OCI-LY3 (cell line): ENCODE measurements around the gene POLD4.
A peak's percentile ranks its signal among the peaks of the same experiment; 100 is the strongest.

Experiments
- H2AFZ ChIP-seq: fragments of 200-600, 300-600 bp; shearing (Covaris generic); 2 replicates; pipeline ENCODE4 v1.6.0; 2014; ENCODE audit warnings: antibody characterized with exemption, low read depth, low read length
- H3K27ac ChIP-seq: fragments of 200-600, 300-600 bp; sonication (generic); 2 replicates; pipeline ENCODE4 v1.5.1; 2014; ENCODE audit warnings: mild to moderate bottlenecking, low read length, moderate library complexity, mixed read lengths
- H3K27me3 ChIP-seq: fragments of 200-600, 300-600 bp; sonication (generic); 2 replicates; pipeline ENCODE4 v1.6.1; 2014; ENCODE audit warnings: low read depth, low read length, mixed read lengths
- H3K36me3 ChIP-seq: fragments of 200-600, 300-600 bp; sonication (generic); replicated peaks from 2 replicates; pipeline ENCODE3; 2014; ENCODE audit warnings: low read depth, low read length, mixed read lengths
- H3K4me1 ChIP-seq: fragments of 300-600, 200-600 bp; sonication (generic); 2 replicates; pipeline ENCODE4 v1.6.1; 2014; ENCODE audit warnings: low read length, mixed read lengths
- H3K4me2 ChIP-seq: fragments of 200-600, 300-600 bp; sonication (generic); 2 replicates; pipeline ENCODE4 v1.6.1; 2014; ENCODE audit warnings: low read length, mixed read lengths
- H3K4me3 ChIP-seq: fragments of 300-600, 200-600 bp; sonication (generic); 2 replicates; pipeline ENCODE4 v1.5.1; 2014; ENCODE audit warnings: antibody characterized with exemption, mild to moderate bottlenecking, low read length, moderate library complexity
- H3K79me2 ChIP-seq: fragments of 300-600, 200-600 bp; shearing (Covaris generic); 2 replicates; pipeline ENCODE4 v1.6.1; 2014; ENCODE audit warnings: mild to moderate bottlenecking, low read length, mixed read lengths
- H3K9ac ChIP-seq: fragments of 300-600, 200-600 bp; shearing (Covaris generic); 2 replicates; pipeline ENCODE4 v1.6.0; 2014; ENCODE audit warnings: mild to moderate bottlenecking, low read length, moderate library complexity
- H3K9me3 ChIP-seq: fragments of 200-600, 300-600 bp; shearing (Covaris generic); 2 replicates; pipeline ENCODE4 v1.6.1; 2014; ENCODE audit warnings: low read length, mixed read lengths; ENCODE audit not compliant: insufficient read depth
- H4K20me1 ChIP-seq: fragments of 200-600, 300-600 bp; sonication (generic); 2 replicates; pipeline ENCODE4 v1.6.1; 2016; ENCODE audit warnings: low read length, mixed read lengths; ENCODE audit not compliant: insufficient read depth
- CTCF ChIP-seq: fragments of 200-600, 300-600 bp; sonication (generic); IDR thresholded peaks from 2 replicates; pipeline ENCODE4 v1.5.1; 2014; ENCODE audit warnings: antibody characterized with exemption, low read length, low read depth
- EZH2phosphoT487 ChIP-seq: fragments of 200-600 bp; shearing (Covaris generic); IDR thresholded peaks from 2 replicates; pipeline ENCODE4 v1.6.1; 2018; ENCODE audit warnings: antibody characterized with exemption, mixed run types, low read depth

Gene POLD4

GRCh38 chr11:67400942-67401494 is 47.7 kb upstream of the POLD4 start:
- no peak overlapping the region for H2AFZ ChIP-seq
- H3K9me3 ChIP-seq = no peaks in the 10 kb centered on the region
- peak overlapping the region; percentile 93 for H3K4me2 ChIP-seq
- peak overlapping the region; percentile 67 for H3K27ac ChIP-seq
- peaks cover 11% of the 10 kb centered on the region; the same call in 1 of the 2 replicates for H4K20me1 ChIP-seq
- peak overlapping the region; percentile 97 for H3K9ac ChIP-seq
- H3K4me1 ChIP-seq = peaks cover 39% of the 10 kb centered on the region
- peaks cover 21% of the 10 kb centered on the region for H3K79me2 ChIP-seq
- TF ChIP-seq EZH2phosphoT487 = no peak
- TF ChIP-seq CTCF = no peak
- peak overlapping the region; percentile 94 for H3K4me3 ChIP-seq
- no peaks in the 10 kb centered on the region for H3K27me3 ChIP-seq
- H3K36me3 ChIP-seq = peaks cover 39% of the 10 kb centered on the region

DNA sequence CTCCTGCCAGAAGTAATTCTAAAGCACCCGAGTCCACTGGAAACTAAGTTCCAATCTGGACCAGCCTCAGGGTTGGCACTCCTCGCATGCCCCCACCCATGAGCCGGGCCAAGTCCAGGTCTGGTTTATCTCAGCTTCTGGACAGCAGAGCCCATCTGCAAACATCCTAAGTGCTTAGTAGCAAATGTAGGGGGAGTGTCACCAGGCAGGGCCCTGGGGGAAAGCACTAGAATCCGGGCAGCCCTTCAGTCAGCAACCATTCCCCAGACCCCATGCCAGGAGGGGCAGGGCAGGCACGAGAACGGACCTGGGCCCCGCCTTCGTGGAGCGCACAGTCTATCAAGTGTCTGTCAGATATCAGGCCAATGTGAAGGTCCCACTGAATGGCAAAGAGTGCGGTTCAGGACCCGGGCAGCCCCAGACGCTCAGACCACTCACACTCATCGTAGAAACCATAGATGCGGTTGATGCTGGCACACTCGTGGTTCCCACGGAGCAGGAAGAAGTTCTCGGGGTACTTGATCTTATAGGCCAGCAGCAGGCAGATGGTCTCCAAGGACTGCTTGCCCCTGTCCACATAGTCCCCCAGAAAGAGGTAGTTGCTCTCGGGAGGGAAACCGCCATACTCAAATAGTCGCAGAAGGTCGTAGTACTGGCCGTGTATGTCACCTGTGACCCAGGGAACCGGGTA is 47.0 kb upstream of the POLD4 start:
- peaks cover 42% of the 10 kb centered on the region for H3K36me3 ChIP-seq
- peaks cover 39% of the 10 kb centered on the region for H3K4me1 ChIP-seq
- H3K27ac ChIP-seq = peak overlapping the region; percentile 67
- TF ChIP-seq CTCF (no peak), EZH2phosphoT487 (no peak)
- peaks cover 21% of the 10 kb centered on the region for H3K79me2 ChIP-seq
- peak overlapping the region; percentile 93 for H3K4me2 ChIP-seq
- no peak overlapping the region for H2AFZ ChIP-seq
- H3K27me3 ChIP-seq = no peaks in the 10 kb centered on the region
- H3K9ac ChIP-seq = peak overlapping the region; percentile 97
- H3K9me3 ChIP-seq = no peaks in the 10 kb centered on the region
- H4K20me1 ChIP-seq = peaks cover 11% of the 10 kb centered on the region; the same call in 1 of the 2 replicates
- H3K4me3 ChIP-seq = peak overlapping the region; percentile 94

GRCh38 chr11:67398661-67399563 is 45.6 kb upstream of the POLD4 start:
- Histone ChIP-seq H3K4me1 (peaks cover 29% of the 10 kb centered on the region), H2AFZ (no peak overlapping the region), H3K79me2 (peaks cover 21% of the 10 kb centered on the region), H3K9ac (no peak overlapping the region), H3K9me3 (no peaks in the 10 kb centered on the region), H3K27me3 (no peaks in the 10 kb centered on the region), H3K4me2 (no peak overlapping the region), H4K20me1 (peaks cover 11% of the 10 kb centered on the region; the same call in 1 of the 2 replicates), H3K36me3 (peaks cover 47% of the 10 kb centered on the region), H3K27ac (no peak overlapping the region), H3K4me3 (no peak overlapping the region)
- no peak for TF ChIP-seq EZH2phosphoT487
- no peak for TF ChIP-seq CTCF
